Astrocyte of the cerebellum (primary cell): ENCODE measurements around the gene AMBRA1.

Experiments used
- DNase-seq: peaks from one replicate; pipeline ENCODE4 v3.0.0-alpha.2; 2011; ENCODE audit warnings: low read depth
- H3K4me3 ChIP-seq: 2 replicates; pipeline ENCODE4 v1.5.1; 2011; ENCODE audit warnings: mild to moderate bottlenecking, low read depth, low read length, moderate library complexity
- in situ Hi-C: cut with HindIII; loops from 2 replicates; pipeline ENCODE4 v1.10.0; 2017; ENCODE audit warnings: low sequenced_read_pairs
- TF ChIP-seq, protein P1 (sequence below): IDR thresholded peaks from 2 replicates; pipeline ENCODE4 v1.5.1; 2012; ENCODE audit warnings: low read length, low read depth, moderate library complexity, mild to moderate bottlenecking; ENCODE audit errors: missing control alignments

The AMBRA1 gene

GRCh38 chr11:46457659-46458424 is 136.0 kb downstream of the AMBRA1 start:
- TF ChIP-seq, protein P1, sequence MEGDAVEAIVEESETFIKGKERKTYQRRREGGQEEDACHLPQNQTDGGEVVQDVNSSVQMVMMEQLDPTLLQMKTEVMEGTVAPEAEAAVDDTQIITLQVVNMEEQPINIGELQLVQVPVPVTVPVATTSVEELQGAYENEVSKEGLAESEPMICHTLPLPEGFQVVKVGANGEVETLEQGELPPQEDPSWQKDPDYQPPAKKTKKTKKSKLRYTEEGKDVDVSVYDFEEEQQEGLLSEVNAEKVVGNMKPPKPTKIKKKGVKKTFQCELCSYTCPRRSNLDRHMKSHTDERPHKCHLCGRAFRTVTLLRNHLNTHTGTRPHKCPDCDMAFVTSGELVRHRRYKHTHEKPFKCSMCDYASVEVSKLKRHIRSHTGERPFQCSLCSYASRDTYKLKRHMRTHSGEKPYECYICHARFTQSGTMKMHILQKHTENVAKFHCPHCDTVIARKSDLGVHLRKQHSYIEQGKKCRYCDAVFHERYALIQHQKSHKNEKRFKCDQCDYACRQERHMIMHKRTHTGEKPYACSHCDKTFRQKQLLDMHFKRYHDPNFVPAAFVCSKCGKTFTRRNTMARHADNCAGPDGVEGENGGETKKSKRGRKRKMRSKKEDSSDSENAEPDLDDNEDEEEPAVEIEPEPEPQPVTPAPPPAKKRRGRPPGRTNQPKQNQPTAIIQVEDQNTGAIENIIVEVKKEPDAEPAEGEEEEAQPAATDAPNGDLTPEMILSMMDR: no peak
- no peak for DNase-seq
- in situ Hi-C loops: no loop called here
- no peak overlapping the region for H3K4me3 ChIP-seq

GRCh38 chr11:46457021-46457420 is 136.8 kb downstream of the AMBRA1 start:
- in situ Hi-C loops: no loop called here
- no peak for DNase-seq
- TF ChIP-seq, protein P1: no peak
- H3K4me3 ChIP-seq: no peak overlapping the region

- no peak for DNase-seq
- in situ Hi-C loops: no loop called here
- TF ChIP-seq, protein P1: no peak
- H3K4me3 ChIP-seq: no peak overlapping the region
Measured at GRCh38 chr11:46456269-46457001, 137.4 kb downstream of the AMBRA1 start.

DNA sequence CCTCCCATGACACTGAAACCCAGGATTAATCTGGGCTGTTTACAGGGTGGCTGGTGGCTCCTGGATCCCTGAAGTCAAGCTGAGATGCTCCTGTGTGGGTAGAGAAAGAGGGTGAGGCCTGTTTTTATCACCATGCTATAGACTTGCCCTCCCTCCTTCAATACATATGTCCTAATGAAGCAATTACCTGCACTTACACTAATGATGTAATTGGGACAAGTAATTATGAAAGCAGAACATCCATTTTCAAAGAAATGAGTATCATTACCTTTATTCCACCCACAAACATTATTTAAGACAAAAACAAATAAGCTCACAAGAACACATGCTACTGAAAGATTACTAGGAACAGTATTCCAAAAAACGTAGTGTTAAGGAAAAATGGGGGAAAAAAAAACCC is 138.0 kb downstream of the AMBRA1 start:
- in situ Hi-C loops: no loop called here
- no peak overlapping the region for H3K4me3 ChIP-seq

DNA sequence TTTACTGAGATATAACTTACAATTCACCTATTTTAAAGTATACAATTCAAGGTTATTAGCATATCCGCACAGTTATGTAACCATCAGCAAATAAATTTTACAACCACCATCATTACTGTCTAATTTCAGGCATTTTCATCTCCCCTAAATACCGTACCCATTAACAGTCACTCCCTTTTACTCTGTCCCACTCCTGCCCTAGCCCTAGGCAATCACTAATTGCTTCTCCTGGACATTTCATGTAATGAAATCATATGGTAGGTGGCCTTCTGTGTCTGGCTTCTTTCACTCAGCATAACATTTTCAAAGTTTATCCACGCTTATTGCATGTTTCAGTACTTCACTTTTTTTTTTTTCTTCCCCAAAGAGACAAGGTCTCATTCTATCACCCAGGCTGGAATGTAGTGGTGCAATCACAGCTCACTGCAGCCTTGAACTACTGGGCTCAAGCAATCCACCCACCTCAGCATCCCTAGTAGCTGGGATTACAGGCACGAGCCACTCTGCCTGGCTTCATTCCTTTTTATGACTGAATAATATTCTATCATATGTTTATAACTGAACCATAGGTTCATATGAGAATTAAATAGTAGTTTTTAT is 140.8 kb downstream of the AMBRA1 start:
- TF ChIP-seq, protein P1: no peak
- in situ Hi-C loops: no loop called here
- no peak overlapping the region for H3K4me3 ChIP-seq
- DNase-seq: no peak

More for the DNA sequence above, 138.0 kb downstream of the AMBRA1 start:
- DNase-seq: no peak
- TF ChIP-seq, protein P1: no peak

DNA sequence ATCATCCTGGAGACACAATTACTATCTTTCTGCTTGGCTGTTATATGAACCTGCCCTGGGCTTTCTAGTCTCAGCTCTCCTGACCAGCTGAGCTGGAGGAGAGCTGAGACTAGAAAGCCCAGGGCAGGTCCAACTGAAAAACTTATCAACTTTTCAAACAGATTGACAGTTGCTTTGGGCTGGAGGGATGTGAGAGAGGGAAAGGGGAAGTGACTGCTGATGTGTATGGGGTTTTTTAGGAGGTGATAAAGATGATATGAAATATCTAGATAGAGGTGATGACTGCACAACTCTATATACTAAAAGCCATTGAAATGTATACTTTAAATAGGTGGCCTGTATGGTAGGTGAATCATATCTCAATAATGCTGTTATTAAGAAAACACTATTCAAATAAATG is 142.1 kb downstream of the AMBRA1 start:
- in situ Hi-C loops: no loop called here
- no peak for DNase-seq

More for the DNA sequence above, 142.1 kb downstream of the AMBRA1 start:
- TF ChIP-seq, protein P1: no peak
- H3K4me3 ChIP-seq: no peak overlapping the region
